Osteoblast (primary cell): ENCODE measurements around the gene PRCC. TPM values are rescaled to one million over a fixed set of nuclear protein-coding genes. Genes with fewer than 3 reads are reported as not detected.

ENCODE experiments used
- DNase-seq: peaks from one replicate; pipeline ENCODE4 v3.0.0; 2011; ENCODE audit warnings: low spot score, mixed read lengths; ENCODE audit not compliant: insufficient read length; ENCODE audit errors: missing footprints
- H2AFZ ChIP-seq: 2 replicates; pipeline ENCODE4 v1.6.0; 2011; ENCODE audit warnings: mild to moderate bottlenecking, low read length
- H3K27ac ChIP-seq: 2 replicates; pipeline ENCODE4 v1.5.1; 2011; ENCODE audit warnings: mild to moderate bottlenecking, low read depth, low read length, moderate library complexity
- H3K27me3 ChIP-seq: 2 replicates; pipeline ENCODE4 v1.6.0; 2012; ENCODE audit warnings: mild to moderate bottlenecking, control low read depth, inconsistent platforms, low read length, moderate library complexity; ENCODE audit not compliant: insufficient read depth
- H3K36me3 ChIP-seq: 2 replicates; pipeline ENCODE4 v1.5.1; 2011; ENCODE audit warnings: mild to moderate bottlenecking, low read length, control low read depth, moderate library complexity; ENCODE audit not compliant: insufficient read depth
- H3K4me1 ChIP-seq: 2 replicates; pipeline ENCODE4 v1.5.1; 2011; ENCODE audit warnings: mild to moderate bottlenecking, low read length, control low read depth, moderate library complexity; ENCODE audit not compliant: insufficient read depth
- H3K4me2 ChIP-seq: 2 replicates; pipeline ENCODE4 v1.6.0; 2011; ENCODE audit warnings: mild to moderate bottlenecking, low read length; ENCODE audit not compliant: insufficient read depth
- H3K4me3 ChIP-seq: fragments of 200-600 bp; sonication (generic); 3 replicates; pipeline ENCODE4 v1.5.1; 2012; ENCODE audit warnings: mild to moderate bottlenecking, low read length, inconsistent platforms; ENCODE audit not compliant: insufficient read depth
- H3K79me2 ChIP-seq: 2 replicates; pipeline ENCODE4 v1.6.0; 2012; ENCODE audit warnings: mild to moderate bottlenecking, low read length, control low read depth, inconsistent platforms; ENCODE audit not compliant: insufficient read depth
- H3K9me3 ChIP-seq: 2 replicates; pipeline ENCODE4 v1.5.1; 2011; ENCODE audit warnings: low read depth, low read length, control low read depth
- H4K20me1 ChIP-seq: 2 replicates; pipeline ENCODE4 v1.6.0; 2012; ENCODE audit warnings: mild to moderate bottlenecking, low read length, control low read depth; ENCODE audit not compliant: insufficient read depth
- total RNA-seq: library from RNA; depleted of rRNA; stranded (reverse); fragments of >200 nt; gene quantifications from 2 replicates; pipeline ENCODE4 v1.2.3, GENCODE V29; 2012
- TF ChIP-seq, protein P1 (sequence below): IDR thresholded peaks from 2 replicates; pipeline ENCODE4 v1.5.1; 2011; ENCODE audit warnings: mild to moderate bottlenecking, low read depth, low read length, moderate library complexity; ENCODE audit errors: extremely low read depth

Gene PRCC
- total RNA-seq, 1 donor: 22.8 TPM

GRCh38 chr1:156725683-156726280, 41.6 kb upstream of the PRCC start:
- Histone ChIP-seq H3K4me2 (peak overlapping the region; percentile 94), H3K79me2 (peaks cover 74% of the 10 kb centered on the region), H3K27ac (peak overlapping the region; percentile 30), H4K20me1 (peaks cover 50% of the 10 kb centered on the region), H3K4me1 (peaks cover 38% of the 10 kb centered on the region), H3K4me3 (peak overlapping the region; percentile 82), H3K27me3 (no peaks in the 10 kb centered on the region), H2AFZ (no peak overlapping the region), H3K36me3 (peaks cover 35% of the 10 kb centered on the region), H3K9me3 (no peaks in the 10 kb centered on the region)
- peak; percentile 97 for DNase-seq
- TF ChIP-seq, protein P1, sequence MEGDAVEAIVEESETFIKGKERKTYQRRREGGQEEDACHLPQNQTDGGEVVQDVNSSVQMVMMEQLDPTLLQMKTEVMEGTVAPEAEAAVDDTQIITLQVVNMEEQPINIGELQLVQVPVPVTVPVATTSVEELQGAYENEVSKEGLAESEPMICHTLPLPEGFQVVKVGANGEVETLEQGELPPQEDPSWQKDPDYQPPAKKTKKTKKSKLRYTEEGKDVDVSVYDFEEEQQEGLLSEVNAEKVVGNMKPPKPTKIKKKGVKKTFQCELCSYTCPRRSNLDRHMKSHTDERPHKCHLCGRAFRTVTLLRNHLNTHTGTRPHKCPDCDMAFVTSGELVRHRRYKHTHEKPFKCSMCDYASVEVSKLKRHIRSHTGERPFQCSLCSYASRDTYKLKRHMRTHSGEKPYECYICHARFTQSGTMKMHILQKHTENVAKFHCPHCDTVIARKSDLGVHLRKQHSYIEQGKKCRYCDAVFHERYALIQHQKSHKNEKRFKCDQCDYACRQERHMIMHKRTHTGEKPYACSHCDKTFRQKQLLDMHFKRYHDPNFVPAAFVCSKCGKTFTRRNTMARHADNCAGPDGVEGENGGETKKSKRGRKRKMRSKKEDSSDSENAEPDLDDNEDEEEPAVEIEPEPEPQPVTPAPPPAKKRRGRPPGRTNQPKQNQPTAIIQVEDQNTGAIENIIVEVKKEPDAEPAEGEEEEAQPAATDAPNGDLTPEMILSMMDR: peak; percentile 98

DNA sequence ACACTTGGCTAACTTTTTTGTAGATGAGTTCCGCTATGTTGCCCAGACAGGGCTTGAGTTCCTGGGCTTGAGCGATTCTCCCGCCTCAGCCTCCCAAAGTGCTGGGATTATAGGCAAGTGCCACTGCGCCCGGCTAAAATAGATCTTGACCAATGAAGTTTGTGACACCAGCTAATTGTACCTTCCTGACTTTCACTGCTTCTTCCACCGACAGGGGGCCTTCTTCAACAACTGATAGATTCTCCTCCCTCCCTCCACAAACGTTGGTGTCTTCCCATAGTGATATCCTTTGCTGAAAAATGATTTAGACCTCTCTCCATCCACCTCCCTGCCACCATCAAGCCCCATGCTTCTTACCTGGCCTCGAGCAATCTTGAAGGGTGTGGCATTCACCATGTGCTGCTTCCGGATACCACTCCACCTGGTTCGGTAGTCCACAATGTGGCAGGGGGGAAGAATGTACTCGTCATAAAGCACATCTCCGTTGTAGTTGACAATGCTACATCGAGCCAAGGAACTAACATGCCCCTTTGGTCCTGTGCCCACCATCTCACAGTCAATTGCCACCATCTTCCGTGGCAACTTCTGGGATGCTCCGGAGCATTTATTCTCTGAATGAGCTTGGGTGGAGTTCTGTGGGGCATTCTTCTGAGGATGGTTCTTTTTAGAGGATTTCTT, 40.6 kb upstream of the PRCC start:
- Histone ChIP-seq H4K20me1 (peaks cover 47% of the 10 kb centered on the region), H3K79me2 (peaks cover 69% of the 10 kb centered on the region), H3K4me1 (peaks cover 38% of the 10 kb centered on the region), H3K4me2 (peak overlapping the region; percentile 94), H3K4me3 (peak overlapping the region; percentile 82), H3K36me3 (peaks cover 30% of the 10 kb centered on the region), H3K27ac (peak overlapping the region; percentile 100), H3K9me3 (no peaks in the 10 kb centered on the region), H3K27me3 (no peaks in the 10 kb centered on the region), H2AFZ (no peak overlapping the region)
- peak; percentile 93 for DNase-seq
- TF ChIP-seq, protein P1: peak; percentile 69

GRCh38 chr1:156727492-156727891, 39.8 kb upstream of the PRCC start:
- Histone ChIP-seq H4K20me1 (peaks cover 47% of the 10 kb centered on the region), H3K4me2 (peak overlapping the region; percentile 94), H3K27ac (peak overlapping the region; percentile 100), H2AFZ (peak overlapping the region; percentile 61), H3K4me3 (peak overlapping the region; percentile 82), H3K27me3 (no peaks in the 10 kb centered on the region), H3K79me2 (peaks cover 69% of the 10 kb centered on the region), H3K9me3 (no peaks in the 10 kb centered on the region), H3K36me3 (peaks cover 30% of the 10 kb centered on the region), H3K4me1 (peaks cover 38% of the 10 kb centered on the region)
- no peak for DNase-seq
- TF ChIP-seq, protein P1: no peak

- Histone ChIP-seq H4K20me1 (peaks cover 44% of the 10 kb centered on the region), H3K4me3 (peak within 1 kb of the TSS; percentile 82), H3K9me3 (no peaks in the 10 kb centered on the region), H3K4me1 (peaks cover 38% of the 10 kb centered on the region), H3K79me2 (peaks cover 64% of the 10 kb centered on the region), H2AFZ (peak within 1 kb of the TSS; percentile 92), H3K4me2 (peak within 1 kb of the TSS; percentile 98), H3K27ac (peak within 1 kb of the TSS; percentile 100), H3K36me3 (peaks cover 25% of the 10 kb centered on the region), H3K27me3 (no peaks in the 10 kb centered on the region)
- DNase-seq: peak; percentile 97
- TF ChIP-seq, protein P1: no peak
Observed at GRCh38 chr1:156727926-156728598, 39.3 kb upstream of the PRCC start, which contains the start of gene METTL25B. METTL25B (plus strand) TSS chr1:156728469; CDS start chr1:156729105, 636 bp downstream.
